GM13976 (cell line): ENCODE data around the gene BTBD7.
A peak's percentile ranks its signal among the peaks of the same experiment; 100 is the strongest.

ENCODE experiments used
- DNase-seq: peaks from one replicate; pipeline ENCODE4 v3.0.0; 2012; ENCODE audit warnings: low spot score
- in situ Hi-C: fragments of 300-500 bp; cut with MboI; formaldehyde crosslinking; loops from one replicate; pipeline ENCODE4 v1.12.0; 2022; ENCODE audit warnings: low sequenced_read_pairs, mixed read lengths, inconsistent platforms; ENCODE audit not compliant: unreplicated experiment
- TF ChIP-seq, protein P1 (sequence below): IDR thresholded peaks from 2 replicates; pipeline ENCODE4 v1.5.1; 2012; ENCODE audit warnings: borderline replicate concordance, mild to moderate bottlenecking; ENCODE audit not compliant: insufficient read depth; ENCODE audit errors: extremely low read depth, missing control alignments, control extremely low read depth

The BTBD7 gene

GRCh38 chr14:93206793-93207467 is 125.9 kb downstream of the BTBD7 start, which contains the start of the genes GON7 and UBR7:
GON7 (minus strand) TSS chr14:93207065; CDS start chr14:93207037, 28 bp downstream.
UBR7 (plus strand) TSS chr14:93207256; CDS start chr14:93207292, 36 bp downstream.
- TF ChIP-seq, protein P1, sequence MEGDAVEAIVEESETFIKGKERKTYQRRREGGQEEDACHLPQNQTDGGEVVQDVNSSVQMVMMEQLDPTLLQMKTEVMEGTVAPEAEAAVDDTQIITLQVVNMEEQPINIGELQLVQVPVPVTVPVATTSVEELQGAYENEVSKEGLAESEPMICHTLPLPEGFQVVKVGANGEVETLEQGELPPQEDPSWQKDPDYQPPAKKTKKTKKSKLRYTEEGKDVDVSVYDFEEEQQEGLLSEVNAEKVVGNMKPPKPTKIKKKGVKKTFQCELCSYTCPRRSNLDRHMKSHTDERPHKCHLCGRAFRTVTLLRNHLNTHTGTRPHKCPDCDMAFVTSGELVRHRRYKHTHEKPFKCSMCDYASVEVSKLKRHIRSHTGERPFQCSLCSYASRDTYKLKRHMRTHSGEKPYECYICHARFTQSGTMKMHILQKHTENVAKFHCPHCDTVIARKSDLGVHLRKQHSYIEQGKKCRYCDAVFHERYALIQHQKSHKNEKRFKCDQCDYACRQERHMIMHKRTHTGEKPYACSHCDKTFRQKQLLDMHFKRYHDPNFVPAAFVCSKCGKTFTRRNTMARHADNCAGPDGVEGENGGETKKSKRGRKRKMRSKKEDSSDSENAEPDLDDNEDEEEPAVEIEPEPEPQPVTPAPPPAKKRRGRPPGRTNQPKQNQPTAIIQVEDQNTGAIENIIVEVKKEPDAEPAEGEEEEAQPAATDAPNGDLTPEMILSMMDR: peak; percentile 37
- DNase-seq: peak; percentile 95
- in situ Hi-C loops: no loop called here

DNA sequence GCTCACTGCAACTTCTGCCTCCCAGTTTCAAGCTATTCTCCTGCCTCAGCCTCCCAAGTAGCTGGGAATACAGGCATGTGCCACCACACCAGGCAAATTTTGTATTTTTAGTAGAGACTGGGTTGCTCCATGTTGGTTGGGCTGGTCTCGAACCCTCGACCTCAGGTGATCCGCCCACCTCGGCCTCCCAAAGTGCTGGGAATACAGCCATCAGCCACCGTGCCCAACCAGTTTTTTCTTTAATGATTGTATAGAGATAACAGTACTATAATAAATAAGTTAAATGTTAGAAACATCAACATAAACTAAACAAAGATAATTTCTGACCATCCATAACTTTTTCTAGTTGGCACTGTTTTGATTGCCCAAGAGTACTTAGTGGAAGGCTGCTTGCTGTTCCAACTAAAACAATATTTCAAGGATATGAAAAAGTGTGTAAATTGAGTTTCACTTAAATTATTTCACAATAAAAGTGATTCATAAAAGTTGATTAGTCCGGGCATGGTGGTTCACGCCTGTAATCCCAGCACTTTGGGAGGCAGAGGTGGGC is 131.6 kb downstream of the BTBD7 start:
- no peak for DNase-seq
- TF ChIP-seq, protein P1: no peak
- in situ Hi-C loops: no loop called here

GRCh38 chr14:93200553-93200952 is 132.3 kb downstream of the BTBD7 start:
- TF ChIP-seq, protein P1: no peak
- in situ Hi-C loops: no loop called here
- DNase-seq: no peak

- TF ChIP-seq, protein P1: no peak
- in situ Hi-C loops: no loop called here
- DNase-seq: no peak
These were observed 133.8 kb downstream of the BTBD7 start for GRCh38 chr14:93199031-93199430.

DNA sequence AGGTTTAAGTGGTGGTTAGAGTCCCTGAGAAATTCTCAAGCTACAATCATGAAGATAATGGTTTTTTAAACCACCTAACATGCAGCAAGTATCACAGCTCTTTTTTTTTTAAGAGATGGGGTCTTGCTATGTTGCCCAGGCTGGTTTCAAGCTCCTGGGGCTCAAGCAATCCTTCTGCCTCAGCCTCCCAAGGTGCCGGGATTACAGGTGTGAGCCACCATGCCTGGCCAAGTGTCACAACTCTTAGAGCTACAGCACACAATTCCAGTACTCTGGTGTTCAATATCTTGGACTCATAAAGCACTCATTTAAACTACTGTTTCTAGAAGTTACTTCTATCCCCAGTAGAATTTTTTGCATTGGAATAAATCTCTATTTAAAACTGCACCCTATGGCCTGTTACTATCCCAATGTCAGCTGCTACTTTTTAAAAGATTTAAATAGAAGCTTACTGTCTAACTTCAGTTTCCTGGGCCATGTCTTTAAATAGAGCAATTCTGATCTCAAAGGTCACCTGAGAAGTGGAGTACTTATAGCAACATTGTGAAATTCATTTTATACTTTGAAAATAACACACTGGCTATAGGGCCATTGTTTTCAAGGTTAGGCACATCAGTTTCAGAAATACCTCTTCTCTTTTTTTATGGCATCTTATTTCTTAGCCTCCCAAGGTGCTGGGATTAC is 137.4 kb downstream of the BTBD7 start:
- in situ Hi-C loops: no loop called here
- no peak for DNase-seq
- TF ChIP-seq, protein P1: no peak
